ENCODE results near the gene OR52B2. TPM values are rescaled to one million over a fixed set of nuclear protein-coding genes. Genes with fewer than 3 reads are reported as not detected.

The OR52B2 gene
- polyA plus RNA-seq, 1 donor from 2014 or later: not detected

- Histone ChIP-seq H2AFZ (ENCODE audit: low read depth, low read length) (no peak overlapping the region), H3K27me3 (ENCODE audit: insufficient read depth, low read depth, low read length) (no peaks in the 10 kb centered on the region), H3K9me3 (ENCODE audit: low read length) (no peaks in the 10 kb centered on the region), H4K20me1 (ENCODE audit: insufficient read depth) (no peaks in the 10 kb centered on the region), H3K27ac (ENCODE audit: low read length) (no peak overlapping the region), H3K36me3 (ENCODE audit: insufficient read depth, low read length) (peaks cover 35% of the 10 kb centered on the region), H3K79me2 (replicated peaks; ENCODE audit: insufficient read depth, low read length) (no peaks in the 10 kb centered on the region), H3K4me2 (ENCODE audit: low read length) (no peak overlapping the region), H3K9me2 (ENCODE audit: insufficient read depth, low read length) (no peaks in the 10 kb centered on the region), H3K9ac (ENCODE audit: low read length) (no peak overlapping the region), H3K4me3 (ENCODE audit: low read length) (no peak overlapping the region), H3F3A (ENCODE audit: insufficient read depth, low read length, poor library complexity, severe bottlenecking) (no peaks in the 10 kb centered on the region)
- TF ChIP-seq POLR2AphosphoS5 (IDR thresholded peaks at IDR 0.05) (no peak), SMC3 (conservative IDR thresholded peaks at IDR 0.05; ENCODE audit: poor library complexity) (no peak), EP300 (conservative IDR thresholded peaks at IDR 0.05; ENCODE audit: poor library complexity, severe bottlenecking) (no peak), EZH2 (IDR thresholded peaks at IDR 0.05; ENCODE audit: borderline replicate concordance, insufficient read depth, low read length, poor library complexity, severe bottlenecking) (no peak), RAD21 (conservative IDR thresholded peaks at IDR 0.05) (no peak), MXI1 (conservative IDR thresholded peaks at IDR 0.05; ENCODE audit: poor library complexity, severe bottlenecking) (no peak), REST (IDR thresholded peaks at IDR 0.05; ENCODE audit: borderline replicate concordance) (no peak), TAF1 (IDR thresholded peaks at IDR 0.05; ENCODE audit: low read depth) (no peak)
- TF ChIP-seq, protein P1, sequence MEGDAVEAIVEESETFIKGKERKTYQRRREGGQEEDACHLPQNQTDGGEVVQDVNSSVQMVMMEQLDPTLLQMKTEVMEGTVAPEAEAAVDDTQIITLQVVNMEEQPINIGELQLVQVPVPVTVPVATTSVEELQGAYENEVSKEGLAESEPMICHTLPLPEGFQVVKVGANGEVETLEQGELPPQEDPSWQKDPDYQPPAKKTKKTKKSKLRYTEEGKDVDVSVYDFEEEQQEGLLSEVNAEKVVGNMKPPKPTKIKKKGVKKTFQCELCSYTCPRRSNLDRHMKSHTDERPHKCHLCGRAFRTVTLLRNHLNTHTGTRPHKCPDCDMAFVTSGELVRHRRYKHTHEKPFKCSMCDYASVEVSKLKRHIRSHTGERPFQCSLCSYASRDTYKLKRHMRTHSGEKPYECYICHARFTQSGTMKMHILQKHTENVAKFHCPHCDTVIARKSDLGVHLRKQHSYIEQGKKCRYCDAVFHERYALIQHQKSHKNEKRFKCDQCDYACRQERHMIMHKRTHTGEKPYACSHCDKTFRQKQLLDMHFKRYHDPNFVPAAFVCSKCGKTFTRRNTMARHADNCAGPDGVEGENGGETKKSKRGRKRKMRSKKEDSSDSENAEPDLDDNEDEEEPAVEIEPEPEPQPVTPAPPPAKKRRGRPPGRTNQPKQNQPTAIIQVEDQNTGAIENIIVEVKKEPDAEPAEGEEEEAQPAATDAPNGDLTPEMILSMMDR (IDR thresholded peaks at IDR 0.05; ENCODE audit: poor library complexity, severe bottlenecking): no peak
Observed at GRCh38 chr11:6217722-6218121, 47.6 kb upstream of the OR52B2 start.

DNA sequence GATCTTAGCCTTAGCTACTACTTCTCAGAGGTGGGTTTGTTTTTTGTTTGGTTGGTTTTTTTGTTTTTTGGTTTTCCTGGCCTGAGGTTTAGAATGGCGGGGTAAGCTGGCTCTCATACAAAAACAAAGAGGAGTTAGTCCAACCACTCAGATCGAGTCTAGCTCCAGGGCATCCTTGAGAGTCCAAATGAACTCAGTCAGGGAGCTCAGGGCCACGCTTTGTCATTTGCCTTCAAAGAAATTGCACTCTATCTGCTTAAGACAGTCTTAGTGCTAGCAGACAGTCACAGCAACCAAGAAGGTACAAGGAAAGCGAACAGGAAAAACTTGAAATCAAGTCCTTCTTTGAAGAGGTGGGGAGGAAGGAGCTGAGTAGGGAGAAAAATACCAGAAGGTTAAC lies 46.4 kb upstream of the OR52B2 start:
- peaks cover 24% of the 10 kb centered on the region for H3K36me3 ChIP-seq (ENCODE audit: insufficient read depth, low read length)
- no peaks in the 10 kb centered on the region for H3K9me3 ChIP-seq (ENCODE audit: low read length)
- H2AFZ ChIP-seq (ENCODE audit: low read depth, low read length): no peak overlapping the region
- no peaks in the 10 kb centered on the region for H3F3A ChIP-seq (ENCODE audit: insufficient read depth, low read length, poor library complexity, severe bottlenecking)
- no peak overlapping the region for H3K9ac ChIP-seq (ENCODE audit: low read length)
- no peak overlapping the region for H3K4me2 ChIP-seq (ENCODE audit: low read length)
- no peaks in the 10 kb centered on the region for H3K9me2 ChIP-seq (ENCODE audit: insufficient read depth, low read length)
- no peaks in the 10 kb centered on the region for H4K20me1 ChIP-seq (ENCODE audit: insufficient read depth)
- no peaks in the 10 kb centered on the region for H3K79me2 ChIP-seq (replicated peaks; ENCODE audit: insufficient read depth, low read length)
- no peak overlapping the region for H3K4me3 ChIP-seq (ENCODE audit: low read length)
- TF ChIP-seq EZH2 (IDR thresholded peaks at IDR 0.05; ENCODE audit: borderline replicate concordance, insufficient read depth, low read length, poor library complexity, severe bottlenecking): no peak
- TF ChIP-seq RAD21 (conservative IDR thresholded peaks at IDR 0.05): no peak
- no peak for TF ChIP-seq SMC3 (conservative IDR thresholded peaks at IDR 0.05; ENCODE audit: poor library complexity)
- no peak for TF ChIP-seq TAF1 (IDR thresholded peaks at IDR 0.05; ENCODE audit: low read depth)
- TF ChIP-seq MXI1 (conservative IDR thresholded peaks at IDR 0.05; ENCODE audit: poor library complexity, severe bottlenecking): no peak
- TF ChIP-seq REST (IDR thresholded peaks at IDR 0.05; ENCODE audit: borderline replicate concordance): no peak
- no peak overlapping the region for H3K27ac ChIP-seq (ENCODE audit: low read length)
- H3K27me3 ChIP-seq (ENCODE audit: insufficient read depth, low read depth, low read length): no peaks in the 10 kb centered on the region

Measured in neural cell (in vitro differentiated cells).